GM19438 (cell line): ENCODE measurements around the gene VTI1B.
"Not testable (repeated sequence)": the region's sequence is repeated elsewhere in the genome, so short reads cannot be mapped to it uniquely, and the experiment has no call there.

ENCODE experiments used
- ATAC-seq: cut with Tn5 transposase; IDR thresholded peaks from one replicate; pipeline ENCODE4 v1.9.1; 2021; ENCODE audit warnings: low read depth; ENCODE audit not compliant: unreplicated experiment

Gene VTI1B

GRCh38 chr14:67633451-67634147 lies 40.8 kb downstream of the VTI1B start:
- ATAC-seq: no peak

GRCh38 chr14:67630938-67631337 lies 43.5 kb downstream of the VTI1B start:
- no peak for ATAC-seq

GRCh38 chr14:67630186-67630585 lies 44.2 kb downstream of the VTI1B start:
- no peak for ATAC-seq

DNA sequence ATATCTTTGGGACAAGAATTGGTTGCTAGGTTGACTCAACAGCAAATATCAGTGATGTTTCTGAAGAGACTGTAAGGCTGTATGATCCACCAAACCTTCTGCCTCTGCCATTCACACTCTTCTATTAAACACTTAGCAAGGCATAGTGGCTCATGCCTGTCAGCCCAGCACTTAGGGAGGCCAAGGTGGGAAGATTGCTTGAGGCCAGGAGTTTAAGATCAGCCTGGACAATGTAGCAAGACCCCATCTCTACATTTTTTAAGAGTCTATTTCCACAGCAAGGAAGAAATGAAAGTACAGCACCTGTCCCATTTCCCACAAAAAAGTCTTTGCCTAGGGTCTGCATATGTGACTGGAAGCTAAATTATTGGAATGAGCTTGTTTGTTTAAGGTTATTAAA lies 46.9 kb downstream of the VTI1B start:
- no peak for ATAC-seq

DNA sequence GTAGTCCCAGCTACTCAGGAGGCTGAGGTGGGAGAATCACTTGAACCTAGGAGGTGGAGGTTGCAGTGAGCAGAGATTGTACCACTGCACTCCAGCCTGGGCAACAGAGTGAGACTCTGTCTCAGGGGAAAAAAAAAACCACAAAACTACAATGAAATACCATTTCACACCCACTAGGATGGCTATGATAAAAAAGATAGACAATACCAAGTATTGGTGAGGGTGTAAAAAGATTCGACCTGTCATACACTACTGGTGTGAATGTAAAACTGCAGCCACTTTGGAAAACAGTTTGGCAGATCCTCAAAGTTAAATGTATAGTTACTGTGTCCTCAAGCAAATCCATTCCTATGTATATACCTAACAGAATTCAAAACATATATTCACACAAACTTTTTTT lies 48.3 kb downstream of the VTI1B start:
- not testable (repeated sequence) for ATAC-seq

GRCh38 chr14:67623114-67623513 lies 51.3 kb downstream of the VTI1B start:
- no peak for ATAC-seq

DNA sequence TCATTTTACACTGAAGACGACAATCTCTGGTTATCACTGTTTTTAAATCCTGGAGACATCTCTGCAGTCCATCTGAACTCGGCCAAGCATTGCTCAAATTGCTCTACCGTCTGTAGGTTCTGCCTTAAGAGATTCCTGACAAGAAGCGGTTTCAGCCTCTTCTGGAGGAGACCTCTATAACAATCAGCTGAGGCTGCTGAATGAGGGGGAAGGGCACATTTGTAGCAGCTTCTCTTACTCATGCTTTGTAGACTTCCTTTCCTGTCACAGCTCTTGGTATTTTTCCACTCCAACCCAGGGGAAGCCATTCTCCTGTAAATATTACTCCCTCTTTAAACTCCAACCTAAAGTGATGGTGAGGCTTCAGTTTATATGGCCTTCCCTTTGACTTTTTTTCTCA lies 51.8 kb downstream of the VTI1B start:
- ATAC-seq: no peak

GRCh38 chr14:67620217-67620785 lies 54.1 kb downstream of the VTI1B start:
- no peak for ATAC-seq

DNA sequence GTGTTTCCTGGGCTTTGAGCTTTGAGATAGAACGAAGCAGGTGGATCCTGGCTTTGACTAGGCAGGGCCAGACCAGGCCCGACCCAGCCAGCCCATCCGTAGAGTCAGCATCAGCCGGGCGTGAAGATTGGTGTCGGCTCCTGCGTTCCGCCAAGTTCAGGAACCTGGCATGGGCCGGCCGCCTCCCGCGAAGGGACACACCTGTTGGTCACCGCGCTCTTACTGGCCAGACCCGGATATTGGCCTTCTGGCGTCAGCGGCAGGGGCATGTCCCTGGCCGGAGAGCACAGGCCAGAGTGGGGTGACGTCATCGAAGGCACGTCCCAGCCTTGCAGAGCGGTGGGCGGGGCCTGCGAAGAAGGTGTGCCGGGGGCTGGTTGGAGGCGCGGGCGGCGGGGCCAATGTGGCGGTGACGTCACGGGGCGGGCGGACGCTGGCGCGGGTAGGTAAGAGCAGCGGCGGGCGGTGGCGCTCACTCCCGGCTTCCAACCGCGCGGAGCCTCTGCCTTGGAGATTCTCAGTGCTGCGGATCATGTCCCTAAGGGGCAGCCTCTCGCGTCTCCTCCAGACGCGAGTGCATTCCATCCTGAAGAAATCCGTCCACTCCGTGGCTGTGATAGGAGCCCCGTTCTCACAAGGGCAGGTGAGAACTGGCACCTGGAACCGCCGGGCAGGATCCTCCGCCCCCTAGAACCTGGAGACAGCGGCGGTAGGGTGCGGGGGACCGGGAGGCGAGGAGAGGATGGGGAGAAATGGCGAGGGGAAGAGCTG lies 54.8 kb downstream of the VTI1B start, which contains the start of gene ARG2:
TSS of gene ARG2 (plus strand) at position 475 of the 771 bp plus-strand sequence. CDS start at position 533, 58 bp downstream.
- peak; percentile 84 for ATAC-seq

DNA sequence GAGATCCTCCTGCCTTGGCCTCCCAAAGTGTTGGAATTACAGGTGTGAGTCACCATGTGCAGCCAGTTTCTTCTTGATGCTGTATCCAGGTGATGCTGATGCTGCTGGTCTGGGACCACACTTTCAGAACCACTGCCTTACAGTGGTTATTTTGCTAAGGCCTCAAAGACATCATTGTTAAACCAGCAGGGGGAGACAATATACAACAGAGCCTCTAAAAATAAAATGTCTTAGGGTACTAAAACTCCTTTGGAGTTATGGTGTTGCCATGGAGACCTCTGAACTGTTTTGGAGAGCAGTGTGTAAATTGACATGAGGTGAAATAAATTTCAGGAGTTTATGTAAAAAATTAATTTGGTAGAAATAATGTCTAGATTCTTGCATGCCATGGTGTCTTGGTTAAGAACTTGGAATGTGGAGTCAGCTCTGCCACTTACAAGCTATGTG lies 55.8 kb downstream of the VTI1B start:
- ATAC-seq: no peak

DNA sequence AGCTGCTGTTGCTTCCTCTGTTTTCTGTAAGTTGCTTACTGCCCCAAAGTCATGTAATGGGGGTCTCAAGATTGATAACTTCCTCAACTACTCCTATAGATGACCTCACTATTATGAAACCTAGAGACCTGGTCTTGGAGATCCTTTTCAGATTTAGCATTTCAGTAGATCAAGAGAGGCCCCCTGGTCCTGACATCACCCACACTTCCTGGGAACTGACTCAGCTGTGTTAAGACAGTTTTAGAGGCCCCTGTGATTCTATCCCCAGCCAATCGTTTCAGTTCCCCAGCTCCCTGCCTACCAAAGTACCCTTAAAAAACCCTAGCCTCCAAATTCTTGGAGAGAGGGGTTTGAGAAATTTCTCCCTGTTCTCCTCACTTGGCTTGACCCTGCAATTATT lies 63.9 kb downstream of the VTI1B start:
- ATAC-seq: no peak

DNA sequence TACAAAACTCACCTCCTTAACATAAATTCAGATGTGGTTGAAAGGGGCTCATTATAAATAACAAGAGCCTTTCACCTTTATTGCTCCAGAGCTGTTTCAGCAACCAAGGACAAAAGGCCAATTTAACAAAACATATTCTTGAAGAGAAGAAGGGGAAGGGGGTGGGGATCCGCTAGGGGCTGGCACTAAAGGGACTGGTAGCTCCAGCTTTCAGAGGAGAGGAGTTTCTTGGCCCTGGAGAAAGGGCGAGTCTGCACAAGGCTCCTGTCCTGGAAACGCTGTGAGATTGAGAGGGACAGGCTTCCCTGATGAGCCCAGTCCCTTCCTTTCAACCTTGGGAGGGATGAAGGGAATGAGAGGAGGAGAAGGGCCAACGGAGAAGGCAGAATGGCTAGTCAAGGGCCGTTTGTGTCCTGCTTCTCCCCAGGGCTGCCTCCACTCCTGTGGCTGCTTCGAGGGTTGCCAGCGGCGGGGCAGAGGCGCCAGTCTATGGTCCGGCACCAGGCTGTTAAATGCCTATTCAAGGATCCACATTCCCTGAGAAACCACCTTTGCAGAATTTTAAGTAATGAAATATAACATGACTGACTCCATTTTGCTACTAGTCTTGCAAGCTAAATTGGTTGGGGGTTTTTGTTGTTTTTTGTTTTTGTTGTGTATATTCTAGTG lies 64.7 kb downstream of the VTI1B start:
- no peak for ATAC-seq

DNA sequence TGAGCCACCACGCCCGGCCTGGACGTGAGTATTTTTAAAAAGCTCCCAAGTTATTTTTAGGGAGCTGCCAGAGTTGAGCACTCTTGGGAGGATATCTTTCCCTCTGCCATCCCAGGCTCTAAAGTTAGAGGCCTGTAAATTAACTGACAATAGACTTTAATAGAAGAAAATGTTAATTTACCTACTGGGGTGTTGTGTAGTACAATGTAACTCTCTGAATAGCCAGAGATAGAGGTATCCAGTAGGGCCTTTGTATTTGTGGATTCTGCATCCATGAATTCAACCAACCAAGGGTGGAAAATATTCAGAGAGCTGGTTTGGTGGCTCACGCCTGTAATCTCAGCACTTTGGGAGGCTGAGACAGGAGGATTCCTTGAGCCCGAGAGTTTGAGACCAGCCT lies 66.8 kb downstream of the VTI1B start:
- no peak for ATAC-seq

DNA sequence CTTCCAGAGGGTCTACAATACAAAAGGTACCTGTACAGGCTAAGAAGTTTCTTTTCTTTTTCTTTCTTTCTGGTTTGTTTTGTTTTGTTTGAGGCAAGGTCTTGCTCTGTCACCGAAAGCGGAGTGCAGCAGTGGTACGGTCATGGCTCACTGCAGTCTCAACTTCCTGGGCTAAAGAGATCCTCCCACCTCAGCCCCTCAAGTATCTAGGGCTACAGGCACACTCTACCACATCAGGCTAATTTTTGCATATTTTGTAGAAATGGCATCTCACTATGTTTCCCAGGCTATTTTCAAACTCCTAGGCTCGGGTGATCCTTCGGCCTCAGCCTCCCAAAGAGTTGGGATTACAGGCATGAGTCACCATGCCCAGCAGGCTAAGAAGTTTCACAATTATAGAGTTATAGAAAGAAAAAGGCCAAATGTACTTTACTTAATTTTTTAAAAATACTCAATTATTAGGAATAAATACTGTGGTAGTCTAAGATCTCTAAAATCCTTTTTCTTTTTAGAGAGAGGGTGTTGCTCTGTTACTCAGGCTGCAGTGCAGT lies 71.4 kb downstream of the VTI1B start:
- peak; percentile 74 for ATAC-seq

GRCh38 chr14:67602076-67602475 lies 72.4 kb downstream of the VTI1B start:
- no peak for ATAC-seq

GRCh38 chr14:67600562-67600974 lies 73.9 kb downstream of the VTI1B start:
- not testable (repeated sequence) for ATAC-seq

- ATAC-seq: peak; percentile 88
Observed at GRCh38 chr14:67599698-67600561, 74.5 kb downstream of the VTI1B start, which contains the start of gene PIGH. Gene PIGH (minus strand): TSS chr14:67600268. CDS start chr14:67600203, 65 bp downstream.
